ENCODE data around the gene SLC47A2.

- TF ChIP-seq EZH2 (IDR thresholded peaks at IDR 0.05; ENCODE audit: insufficient read depth, poor library complexity, severe bottlenecking) (no peak), EZH2phosphoT487 (IDR thresholded peaks at IDR 0.05; ENCODE audit: insufficient read depth, low read depth) (no peak)
These were observed 34.5 kb upstream of the SLC47A2 start for GRCh38 chr17:19750835-19751234.
